Gastrocnemius medialis (tissue), 4 donors: ENCODE data around the gene PCDHGA3. TPM values are rescaled to one million over a fixed set of nuclear protein-coding genes. Genes with fewer than 3 reads are reported as not detected.
"Not testable (repeated sequence)": the region's sequence is repeated elsewhere in the genome, so short reads cannot be mapped to it uniquely, and the experiment has no call there.

Source experiments
- ATAC-seq, 2 donors: fragments of 150-250 bp; one replicate each; pipeline ENCODE4 v1.9.1; 2016
- DNase-seq, 2 donors: peaks; one replicate each; pipeline ENCODE4 v3.0.0-alpha.2; 2019
- H3K27ac ChIP-seq, 4 donors: fragments of 200-600 bp; sonication (generic); 1 replicate in 1 of 4; 2 replicates in 3 of 4; pipeline ENCODE4 v1.5.1; 2016 to 2018; ENCODE audit warnings: mild to moderate bottlenecking in 2 of 4, moderate library complexity in 1 of 4
- H3K27me3 ChIP-seq, 3 donors: fragments of 200-600 bp; sonication (generic) in 2 of 3; 1 replicate in 1 of 3; 2 replicates in 2 of 3; pipeline versions ENCODE4 v1.5.1 to v1.6.0; 2016 to 2019; ENCODE audit warnings: mild to moderate bottlenecking in 1 of 3, moderate library complexity in 1 of 3
- H3K36me3 ChIP-seq, 2 donors: fragments of 200-600 bp; sonication (generic) in 1 of 2; one replicate each; pipeline ENCODE4 v1.5.1; 2017 to 2018
- H3K4me1 ChIP-seq, 2 donors: fragments of 200-600 bp; sonication (generic) in 1 of 2; one replicate each; pipeline ENCODE4 v1.5.1; 2016 to 2017; ENCODE audit warnings: mild to moderate bottlenecking in 2 of 2
- H3K4me3 ChIP-seq, 4 donors: fragments of 200-600 bp; sonication (generic) in 3 of 4; 1 replicate in 1 of 4; 2 replicates in 3 of 4; pipeline ENCODE4 v1.5.1; 2016 to 2019; ENCODE audit warnings: mild to moderate bottlenecking in 2 of 4
- H3K9me3 ChIP-seq, 3 donors: fragments of 200-600 bp; sonication (generic) in 2 of 3; 1 replicate in 1 of 3; 2 replicates in 2 of 3; pipeline ENCODE4 v1.5.1; 2016 to 2019
- POLR2A ChIP-seq, 2 donors: fragments of 450-650 bp; IDR thresholded peaks; one replicate each; pipeline ENCODE4 v1.6.1; 2017; ENCODE audit warnings: antibody characterized with exemption in 2 of 2, mild to moderate bottlenecking in 2 of 2, moderate library complexity in 2 of 2
- in situ Hi-C, 4 donors: fragments of 200-750 bp; cut with MboI; loops; one replicate each; pipeline versions ENCODE4 v1.15.0 to v1.8.0; 2017; ENCODE audit warnings: low sequenced_read_pairs in 4 of 4
- intact Hi-C: fragments of 100-400 bp; cut with DNase I; formaldehyde crosslinking; loops from one replicate; pipeline ENCODE4 v1.15.1; 2023; ENCODE audit warnings: low total_unique reads
- total RNA-seq, 4 donors: library from RNA; depleted of rRNA; stranded (reverse); fragments of >200 nt; gene quantifications; one replicate each; pipeline versions ENCODE4 v1.1.0 to v1.2.3, GENCODE V29; 2016
- TF ChIP-seq, protein P1 (sequence below), 5 experiments: fragments of 450-650 bp in 3 of 5; fragments of 200-600 bp in 2 of 5; sonication (generic) in 2 of 5; IDR thresholded peaks in 4 of 5; conservative IDR thresholded peaks in 1 of 5; 1 replicate in 4 of 5; 2 replicates in 1 of 5; pipeline ENCODE4 v1.5.1; 2016 to 2019; ENCODE audit warnings: antibody characterized with exemption in 5 of 5, mild to moderate bottlenecking in 3 of 5, moderate library complexity in 3 of 5

PCDHGA3 gene
- total RNA-seq, 4 donors from 2014 or later = 1.5 to 2.8 (median 2.0) TPM

GRCh38 chr5:141373673-141374317 is 30.2 kb downstream of the PCDHGA3 start, which contains the start of gene PCDHGA6:
TSS of gene PCDHGA6 (plus strand) at chr5:141373891. CDS start at chr5:141374084, 193 bp downstream.
- H3K27ac ChIP-seq = no peak within 1 kb of the TSS
- intact Hi-C loops = loop anchor here (5.0 kb wide), 1 partner anchor 39 kb away; the partner anchor contains the start of gene PCDHGA10
- peaks cover 0 to 11% (median 8%) of the 10 kb centered on the region in 3 donors for H3K27me3 ChIP-seq

DNA sequence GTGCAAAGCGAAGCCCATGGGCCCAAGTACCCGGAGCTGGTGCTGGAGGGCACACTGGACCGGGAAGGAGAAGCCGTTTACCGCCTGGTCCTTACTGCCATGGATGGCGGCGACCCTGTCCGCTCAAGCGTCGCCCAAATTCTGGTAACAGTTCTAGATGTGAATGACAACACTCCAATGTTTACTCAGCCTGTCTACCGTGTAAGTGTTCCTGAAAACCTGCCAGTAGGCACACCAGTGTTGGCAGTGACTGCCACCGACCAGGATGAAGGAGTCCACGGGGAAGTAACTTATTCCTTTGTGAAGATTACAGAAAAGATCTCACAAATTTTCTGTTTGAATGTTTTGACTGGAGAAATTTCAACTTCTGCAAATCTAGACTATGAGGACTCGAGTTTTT is 31.0 kb downstream of the PCDHGA3 start:
- peak overlapping the region in 2 of 4 donors; percentile 43 to 53 for H3K4me3 ChIP-seq
- peaks cover 0 to 4% of the 10 kb centered on the region in 2 donors for H3K4me1 ChIP-seq
- TF ChIP-seq, protein P1, sequence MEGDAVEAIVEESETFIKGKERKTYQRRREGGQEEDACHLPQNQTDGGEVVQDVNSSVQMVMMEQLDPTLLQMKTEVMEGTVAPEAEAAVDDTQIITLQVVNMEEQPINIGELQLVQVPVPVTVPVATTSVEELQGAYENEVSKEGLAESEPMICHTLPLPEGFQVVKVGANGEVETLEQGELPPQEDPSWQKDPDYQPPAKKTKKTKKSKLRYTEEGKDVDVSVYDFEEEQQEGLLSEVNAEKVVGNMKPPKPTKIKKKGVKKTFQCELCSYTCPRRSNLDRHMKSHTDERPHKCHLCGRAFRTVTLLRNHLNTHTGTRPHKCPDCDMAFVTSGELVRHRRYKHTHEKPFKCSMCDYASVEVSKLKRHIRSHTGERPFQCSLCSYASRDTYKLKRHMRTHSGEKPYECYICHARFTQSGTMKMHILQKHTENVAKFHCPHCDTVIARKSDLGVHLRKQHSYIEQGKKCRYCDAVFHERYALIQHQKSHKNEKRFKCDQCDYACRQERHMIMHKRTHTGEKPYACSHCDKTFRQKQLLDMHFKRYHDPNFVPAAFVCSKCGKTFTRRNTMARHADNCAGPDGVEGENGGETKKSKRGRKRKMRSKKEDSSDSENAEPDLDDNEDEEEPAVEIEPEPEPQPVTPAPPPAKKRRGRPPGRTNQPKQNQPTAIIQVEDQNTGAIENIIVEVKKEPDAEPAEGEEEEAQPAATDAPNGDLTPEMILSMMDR (IDR thresholded peaks at IDR 0.05 in 4 of 5, conservative IDR thresholded peaks at IDR 0.05 in 1 of 5) = no peak
- TF ChIP-seq POLR2A (IDR thresholded peaks at IDR 0.05) = no peak
- no peaks in the 10 kb centered on the region for H3K36me3 ChIP-seq
- intact Hi-C loops (loop anchor here (5.0 kb wide), 1 partner anchor 38 kb away; the partner anchor contains the start of gene PCDHGA10), in situ Hi-C loops (no loop called here)
- ATAC-seq (no peak), DNase-seq (no peak)
- H3K9me3 ChIP-seq = peaks cover 0 to 13% (median 4%) of the 10 kb centered on the region in 3 donors
- H3K27me3 ChIP-seq = peaks cover 0 to 8% (median 5%) of the 10 kb centered on the region in 3 donors
- H3K27ac ChIP-seq = no peak overlapping the region

More at GRCh38 chr5:141373673-141374317, 30.2 kb downstream of the PCDHGA3 start, which contains the start of gene PCDHGA6:
- ATAC-seq (no peak), DNase-seq (no peak)
- Histone ChIP-seq H3K9me3 (peaks cover 0 to 13% (median 4%) of the 10 kb centered on the region in 3 donors), H3K4me3 (peak within 1 kb of the TSS; percentile 23 to 53 (median 42)), H3K36me3 (no peaks in the 10 kb centered on the region), H3K4me1 (peaks cover 0 to 4% of the 10 kb centered on the region in 2 donors)
- no peak for TF ChIP-seq POLR2A (IDR thresholded peaks at IDR 0.05)
- TF ChIP-seq, protein P1 (IDR thresholded peaks at IDR 0.05 in 4 of 5, conservative IDR thresholded peaks at IDR 0.05 in 1 of 5) = peak in 3 of 5 experiments; percentile 41 to 55 (median 45)
- in situ Hi-C loops = no loop called here

GRCh38 chr5:141375444-141376155 is 32.0 kb downstream of the PCDHGA3 start:
- H3K4me3 ChIP-seq, H3K36me3 ChIP-seq, in situ Hi-C loops, ATAC-seq, DNase-seq, intact Hi-C loops, H3K27me3 ChIP-seq, H3K27ac ChIP-seq, H3K4me1 ChIP-seq: not testable (repeated sequence)
- H3K9me3 ChIP-seq = peaks cover 0 to 13% (median 4%) of the 10 kb centered on the region in 3 donors

DNA sequence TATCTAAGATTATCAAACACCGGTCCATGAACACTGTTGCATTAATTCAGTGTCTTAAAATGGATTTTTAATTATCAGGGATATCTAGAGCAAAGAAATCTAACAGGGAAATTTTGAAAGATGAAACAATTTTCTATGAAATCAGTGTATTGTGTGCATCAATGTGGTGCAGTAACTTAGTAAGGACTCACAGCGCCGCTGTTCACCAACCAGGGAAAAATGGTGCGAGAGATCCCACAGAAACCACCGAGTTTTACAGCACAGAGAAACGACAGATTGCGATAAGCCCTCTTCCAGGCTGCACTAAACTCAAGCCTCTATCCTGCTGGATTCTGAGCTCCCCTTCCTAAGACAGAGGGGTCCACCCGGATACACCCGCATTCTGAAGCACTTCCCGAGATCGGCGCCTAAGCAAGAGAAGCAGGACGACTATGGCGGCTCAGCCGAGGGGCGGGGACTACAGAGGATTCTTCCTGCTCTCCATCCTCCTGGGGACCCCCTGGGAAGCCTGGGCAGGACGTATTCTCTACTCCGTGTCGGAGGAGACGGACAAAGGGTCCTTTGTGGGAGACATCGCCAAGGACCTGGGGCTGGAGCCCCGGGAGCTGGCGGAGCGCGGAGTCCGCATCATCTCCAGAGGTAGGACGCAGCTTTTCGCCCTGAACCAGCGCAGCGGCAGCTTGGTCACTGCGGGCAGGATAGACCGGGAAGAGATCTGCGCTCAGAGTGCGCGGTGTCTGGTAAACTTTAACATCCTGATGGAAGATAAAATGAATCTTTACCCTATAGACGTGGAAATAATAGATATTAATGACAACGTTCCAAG is 39.1 kb downstream of the PCDHGA3 start, which contains the start of gene PCDHGA7:
TSS of gene PCDHGA7 (plus strand) at position 274 of the 826 bp plus-strand sequence. CDS start at position 432, 158 bp downstream.
- Histone ChIP-seq H3K27ac (no peak within 1 kb of the TSS), H3K4me3 (peak within 1 kb of the TSS; percentile 36 to 58 (median 46)), H3K36me3 (no peaks in the 10 kb centered on the region), H3K27me3 (peaks cover 0 to 6% (median 0%) of the 10 kb centered on the region in 3 donors), H3K9me3 (no peaks in the 10 kb centered on the region), H3K4me1 (peaks cover 0 to 4% of the 10 kb centered on the region in 2 donors)
- ATAC-seq (peak in 1 of 2 donors; percentile 59), DNase-seq (no peak)
- TF ChIP-seq, protein P1 (IDR thresholded peaks at IDR 0.05 in 4 of 5, conservative IDR thresholded peaks at IDR 0.05 in 1 of 5) = peak in 4 of 5 experiments; percentile 9 to 44 (median 22)
- TF ChIP-seq POLR2A (IDR thresholded peaks at IDR 0.05) = no peak
- in situ Hi-C loops = no loop called here
- intact Hi-C loops = no loop called here
